K562 (cell line): Measurements from ENCODE around the gene CIAO2B. TPM values are rescaled to one million over a fixed set of nuclear protein-coding genes. Genes with fewer than 3 reads are reported as not detected.

Source experiments
- ATF7 ChIP-seq: fragments of 450-650 bp; IDR thresholded peaks from 2 replicates; pipeline ENCODE4 v1.7.1; 2014; ENCODE audit warnings: mild to moderate bottlenecking, moderate library complexity
- BRD4 ChIP-seq: fragments of 200-600 bp; sonication (generic); IDR thresholded peaks from 2 replicates; pipeline ENCODE4 v1.6.1; 2017; ENCODE audit warnings: inconsistent platforms
- BRD9 ChIP-seq: fragments of 450-650 bp; IDR thresholded peaks from 2 replicates; pipeline ENCODE4 v1.6.1; 2018; ENCODE audit warnings: low read depth; ENCODE audit not compliant: partially characterized antibody
- CBFA2T2 ChIP-seq: fragments of 450-650 bp; conservative IDR thresholded peaks from 2 replicates; pipeline ENCODE4 v1.6.1; 2017; ENCODE audit warnings: mild to moderate bottlenecking
- CTBP1 ChIP-seq: fragments of 450-650 bp; IDR thresholded peaks from 2 replicates; pipeline ENCODE4 v1.6.1; 2016; ENCODE audit warnings: borderline replicate concordance
- DEAF1 ChIP-seq: fragments of 450-650 bp; formaldehyde crosslinking; IDR thresholded peaks from 2 replicates; pipeline ENCODE4 v1.4.0; 2020; ENCODE audit warnings: mild to moderate bottlenecking, moderate library complexity
- GTF2E2 ChIP-seq: fragments of 200-800 bp; sonication (Bioruptor generic); IDR thresholded peaks from 2 replicates; pipeline ENCODE4 v1.6.1; 2016; ENCODE audit warnings: missing genetic modification characterization, missing compliant biosample characterization
- KLF16 ChIP-seq: IDR thresholded peaks from 2 replicates; pipeline ENCODE4 v1.6.1; 2016; ENCODE audit warnings: antibody characterized with exemption
- LARP7 ChIP-seq: fragments of 450-650 bp; IDR thresholded peaks from 2 replicates; pipeline ENCODE4 v1.6.1; 2016
- LEF1 ChIP-seq: fragments of 450-650 bp; IDR thresholded peaks from 2 replicates; pipeline ENCODE4 v1.6.1; 2016; ENCODE audit warnings: mild to moderate bottlenecking
- NCOA4 ChIP-seq: fragments of 450-650 bp; IDR thresholded peaks from 2 replicates; pipeline ENCODE4 v1.6.1; 2018; ENCODE audit warnings: mild to moderate bottlenecking; ENCODE audit not compliant: partially characterized antibody
- PCBP1 ChIP-seq: fragments of 200-400 bp; formaldehyde crosslinking; IDR thresholded peaks from 2 replicates; pipeline ENCODE4 v1.6.1; 2018; ENCODE audit warnings: mild to moderate bottlenecking, low read depth, low read length; ENCODE audit not compliant: poor library complexity, severe bottlenecking
- PHB2 ChIP-seq: fragments of 450-650 bp; IDR thresholded peaks from 2 replicates; pipeline ENCODE4 v1.6.1; 2017; ENCODE audit warnings: low read depth
- PTTG1 ChIP-seq: fragments of 450-650 bp; IDR thresholded peaks from 2 replicates; pipeline ENCODE4 v1.6.1; 2016; ENCODE audit warnings: low read depth, mild to moderate bottlenecking, missing genetic modification characterization, missing compliant biosample characterization
- SIRT6 ChIP-seq: IDR thresholded peaks from one replicate; pipeline ENCODE4 v1.6.1; 2012; ENCODE audit warnings: low read depth, mild to moderate bottlenecking, control low read depth, inconsistent platforms, low read length, moderate library complexity
- SMAD3 ChIP-seq: fragments of 450-650 bp; formaldehyde crosslinking; conservative IDR thresholded peaks from 2 replicates; pipeline ENCODE4 v1.4.0; 2020; ENCODE audit warnings: mild to moderate bottlenecking
- STAG1 ChIP-seq: sonication (generic); formaldehyde crosslinking; IDR thresholded peaks from 2 replicates; pipeline ENCODE4 v1.5.0; 2020; ENCODE audit warnings: missing genetic modification reagents, borderline replicate concordance
- STAT6 ChIP-seq: sonication (generic); formaldehyde crosslinking; IDR thresholded peaks from 2 replicates; pipeline ENCODE4 v1.8.1; 2023; ENCODE audit warnings: mild to moderate bottlenecking, missing genetic modification reagents
- TARDBP ChIP-seq: fragments of 450-650 bp; IDR thresholded peaks from 2 replicates; pipeline ENCODE4 v1.6.1; 2016
- THRAP3 ChIP-seq: fragments of 450-650 bp; IDR thresholded peaks from 2 replicates; pipeline ENCODE4 v1.6.1; 2016; ENCODE audit warnings: mild to moderate bottlenecking, inconsistent platforms, borderline replicate concordance
- ZFP1 ChIP-seq: fragments of 450-650 bp; formaldehyde crosslinking; IDR thresholded peaks from 2 replicates; pipeline ENCODE4 v1.4.0; 2020; ENCODE audit warnings: mild to moderate bottlenecking, mixed read lengths
- ZNF165 ChIP-seq: fragments of 250-450 bp; sonication (Bioruptor Pico); IDR thresholded peaks from 2 replicates; pipeline ENCODE4 v1.4.0; 2020; ENCODE audit warnings: borderline replicate concordance
- ZNF212 ChIP-seq: fragments of 450-650 bp; formaldehyde crosslinking; IDR thresholded peaks from 2 replicates; pipeline ENCODE4 v1.4.0; 2020; ENCODE audit warnings: mild to moderate bottlenecking
- ZNF24 ChIP-seq: fragments of 450-650 bp; IDR thresholded peaks from 2 replicates; pipeline ENCODE4 v1.6.1; 2016
- ZNF274 ChIP-seq: IDR thresholded peaks from 2 replicates; pipeline ENCODE4 v1.6.1; 2011; ENCODE audit warnings: low read depth, mild to moderate bottlenecking, low read length, moderate library complexity, borderline replicate concordance
- ZNF436 ChIP-seq: fragments of 250-450, 450-650 bp; sonication (Bioruptor Pico); formaldehyde crosslinking; IDR thresholded peaks from 2 replicates; pipeline ENCODE4 v1.7.0; 2020; ENCODE audit warnings: mild to moderate bottlenecking
- ZNF551 ChIP-seq: fragments of 250-450 bp; sonication (Bioruptor Pico); IDR thresholded peaks from 2 replicates; pipeline ENCODE4 v1.5.0; 2021; ENCODE audit warnings: mild to moderate bottlenecking, moderate library complexity
- ZNF764 ChIP-seq: fragments of 250-450 bp; sonication (Bioruptor Pico); IDR thresholded peaks from 2 replicates; pipeline ENCODE4 v1.4.0; 2020; ENCODE audit warnings: low read depth, mild to moderate bottlenecking, moderate library complexity
- polyA plus RNA-seq, 8 experiments: library from polyadenylated mRNA; depleted of rRNA in 4 of 8; stranded (reverse) in 5 of 8; unstranded in 3 of 8; fragments of >200 nt; fragmentation: Nextera tagmentation in 2 of 8; fragmentation: Illumina TruSeq in 1 of 8; extraction: Ambion mirVana in 2 of 8; extraction: Trizol in 1 of 8; gene quantifications; 2 replicates each; pipeline versions ENCODE4 v1.2.1 to v1.2.3, GENCODE V29; 2011 to 2014; ENCODE audit warnings: inconsistent platforms in 1 of 8, missing spikeins in 1 of 8
- total RNA-seq, 7 experiments: library from RNA; depleted of rRNA in 6 of 7; stranded (reverse); fragments of >200 nt in 6 of 7; fragmentation: Illumina TruSeq in 2 of 7; extraction: Trizol in 2 of 7; gene quantifications; 2 replicates each; pipeline versions ENCODE4 v1.2.1 to v1.2.3, GENCODE V29; 2011 to 2021; ENCODE audit warnings: low replicate concordance in 1 of 7

The CIAO2B gene
- total and polyA plus RNA-seq, 9 of the 15 experiments (the other 6 are each of a cell fraction or from before 2014, with no cell fraction given): 86.8 to 182 (median 113) TPM

DNA sequence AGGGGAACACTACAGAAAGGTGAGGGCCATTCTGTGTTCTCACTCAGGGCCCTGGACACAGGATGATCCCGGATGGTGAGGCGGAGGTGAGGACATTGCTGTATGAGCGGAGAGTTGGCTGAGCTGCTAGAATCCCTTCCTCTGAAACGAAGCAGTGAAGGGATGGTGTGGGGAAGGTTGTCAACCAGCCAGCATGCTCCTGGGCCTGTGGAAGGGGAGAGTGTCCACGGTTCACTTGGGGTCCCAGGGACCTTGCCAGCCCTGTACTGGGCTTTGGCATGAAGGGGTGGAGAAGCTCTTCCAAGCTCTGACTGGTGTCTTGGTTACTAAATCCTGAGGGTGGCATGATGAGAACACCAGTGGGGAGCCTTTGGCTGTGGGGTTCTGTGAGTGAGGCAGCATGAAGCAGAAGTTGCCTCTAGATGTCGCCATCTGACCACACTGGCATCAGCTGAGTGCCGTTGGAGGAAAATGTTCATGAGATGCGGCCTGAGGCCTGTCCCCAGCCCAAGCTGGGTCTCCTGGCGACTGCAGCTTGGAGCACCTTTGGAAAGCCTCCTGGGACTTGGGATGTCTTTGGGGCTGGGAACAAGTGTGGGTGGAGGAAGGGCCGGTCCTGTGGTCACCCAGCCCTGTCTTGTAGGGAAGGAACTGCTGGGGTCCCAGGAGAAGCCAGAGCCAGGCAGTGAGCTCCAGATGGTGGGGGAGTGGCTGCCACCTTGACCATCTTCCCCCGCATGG is 39.1 kb downstream of the CIAO2B start (continued):
- TF ChIP-seq DEAF1 (CRISPR knock-in tag) (peak; percentile 95), GTF2E2 (tag) (no peak), PTTG1 (no peak), CTBP1 (peak; percentile 49; the same call in 1 of the 2 replicates), ZNF551 (CRISPR knock-in tag) (no peak), SMAD3 (no peak), SIRT6 (no peak), PCBP1 (no peak), NCOA4 (no peak), ZNF24 (no peak; the same call in 1 of the 2 replicates), THRAP3 (no peak), LEF1 (no peak), LARP7 (no peak), ZNF212 (no peak), KLF16 (peak; percentile 7; the same call in 1 of the 2 replicates), ZFP1 (CRISPR knock-in tag) (no peak), ATF7 (0 out of 2 replicates have a peak, but pooled peaks have one; percentile 51), PHB2 (no peak), TARDBP (no peak), ZNF764 (no peak), ZNF274 (no peak), STAT6 (no peak), BRD4 (no peak), ZNF165 (no peak), ZNF436 (CRISPR knock-in tag) (no peak), CBFA2T2 (no peak), BRD9 (no peak), STAG1 (CRISPR knock-in tag) (peak; percentile 65; the same call in 1 of the 2 replicates)
